Astrocyte of the spinal cord (primary cell): ENCODE measurements around the gene HSPB2.
"Not testable (repeated sequence)": the region's sequence is repeated elsewhere in the genome, so short reads cannot be mapped to it uniquely, and the experiment has no call there.

Experiments
- DNase-seq: peaks from one replicate; pipeline ENCODE4 v3.0.0; 2011; ENCODE audit warnings: low read depth, low spot score
- H3K4me3 ChIP-seq: 2 replicates; pipeline ENCODE4 v1.5.1; 2011; ENCODE audit warnings: low read depth, mild to moderate bottlenecking, low read length, moderate library complexity
- CTCF ChIP-seq: IDR thresholded peaks from 2 replicates; pipeline ENCODE4 v1.5.1; 2012; ENCODE audit warnings: low read depth, mild to moderate bottlenecking, low read length, inconsistent platforms
- in situ Hi-C: cut with HindIII; loops from 2 replicates; pipeline ENCODE4 v1.10.0; 2017; ENCODE audit warnings: low sequenced_read_pairs

The HSPB2 gene

DNA sequence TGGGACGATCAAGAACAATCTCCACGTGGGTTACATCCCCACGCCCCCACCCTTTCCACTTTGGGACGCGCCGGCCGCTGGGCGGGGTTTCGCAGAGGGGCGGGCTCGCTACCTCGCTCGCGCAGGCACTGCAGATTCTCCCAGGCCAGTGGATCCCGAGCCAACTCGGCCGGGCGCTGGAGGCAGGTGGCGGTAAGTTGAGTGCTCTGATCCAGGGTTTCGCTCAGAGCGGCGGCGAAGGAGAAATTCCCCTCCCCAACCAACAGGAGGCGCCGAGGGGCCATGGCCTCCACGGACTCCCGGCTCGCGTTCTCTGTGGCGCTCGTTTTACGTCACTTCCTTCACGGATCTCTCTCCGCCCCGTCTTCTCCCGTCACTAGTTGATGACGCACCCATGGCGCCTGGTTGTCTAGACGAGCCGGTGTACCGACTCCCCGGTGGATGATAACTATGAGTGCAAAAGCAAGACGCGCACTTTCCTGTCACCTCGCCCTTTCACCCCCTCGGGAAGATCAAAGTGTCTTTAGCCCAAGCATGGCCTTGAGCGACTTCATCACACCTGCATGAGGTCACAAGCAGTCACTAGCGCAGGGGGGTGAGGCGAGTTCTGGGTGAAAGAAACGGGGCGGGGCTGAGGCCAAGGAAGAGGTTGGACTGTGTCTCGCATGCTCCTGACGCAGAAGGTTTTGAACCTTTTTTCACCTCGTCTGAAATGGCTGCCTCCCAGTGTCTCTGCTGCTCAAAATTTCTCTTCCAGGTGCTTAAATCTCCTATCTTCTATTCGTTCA is 33.5 kb upstream of the HSPB2 start, which contains the start of the genes CFAP68 and FDXACB1:
Gene CFAP68 (plus strand): TSS at position 693 of the 788 bp plus-strand sequence. CDS start 20 bp downstream, at position 713.
Gene FDXACB1 (minus strand): TSS at position 317 of the 788 bp plus-strand sequence. CDS start 33 bp downstream, at position 284.
- in situ Hi-C loops: no loop called here
- peak within 1 kb of the TSS; percentile 69 for H3K4me3 ChIP-seq
- peak; percentile 98 for DNase-seq
- TF ChIP-seq CTCF: peak; percentile 94

DNA sequence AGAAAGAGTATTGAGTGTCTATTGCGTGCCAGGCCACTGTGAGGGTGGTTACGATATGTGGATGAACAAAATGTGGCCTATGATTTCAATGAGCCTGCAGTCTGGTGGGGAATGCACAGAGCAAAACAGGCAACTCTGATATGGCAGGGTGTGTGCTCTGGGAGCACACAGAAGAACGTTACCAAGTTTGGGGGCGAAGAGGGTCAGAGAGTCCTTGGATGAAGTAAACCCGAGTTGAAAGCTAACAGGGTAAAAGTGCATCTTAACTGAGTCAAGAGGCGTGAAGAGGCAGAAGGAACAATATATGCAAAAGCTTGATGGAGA is 32.9 kb upstream of the HSPB2 start:
- DNase-seq: no peak
- no peak for TF ChIP-seq CTCF
- in situ Hi-C loops: no loop called here
- H3K4me3 ChIP-seq: peak overlapping the region; percentile 69

GRCh38 chr11:111882202-111882601 is 30.3 kb upstream of the HSPB2 start:
- in situ Hi-C loops: no loop called here
- H3K4me3 ChIP-seq: no peak overlapping the region
- DNase-seq: no peak
- no peak for TF ChIP-seq CTCF

GRCh38 chr11:111885053-111885452 is 27.5 kb upstream of the HSPB2 start:
- in situ Hi-C loops, H3K4me3 ChIP-seq: not testable (repeated sequence)

DNA sequence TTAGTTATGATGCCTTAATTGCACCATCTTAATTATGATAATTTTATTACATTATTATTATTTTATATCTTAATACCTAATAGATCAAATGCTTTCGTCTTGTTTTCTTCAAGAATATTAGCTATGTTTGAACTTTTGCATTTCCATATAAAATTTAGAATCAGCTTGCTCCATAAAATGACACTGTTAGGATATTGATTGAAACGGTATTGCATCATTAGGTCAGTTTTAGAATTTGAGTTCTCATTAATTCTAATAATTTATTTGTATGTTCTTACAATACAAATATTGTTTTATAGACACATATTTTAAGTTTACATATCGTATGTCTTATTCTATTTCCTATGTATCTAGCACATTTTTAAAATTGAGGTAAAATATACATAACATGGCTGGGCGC is 26.5 kb upstream of the HSPB2 start:
- no peak for TF ChIP-seq CTCF
- in situ Hi-C loops: no loop called here
- H3K4me3 ChIP-seq: no peak overlapping the region
- no peak for DNase-seq

More at GRCh38 chr11:111885053-111885452, 27.5 kb upstream of the HSPB2 start:
- not testable (repeated sequence) for DNase-seq

DNA sequence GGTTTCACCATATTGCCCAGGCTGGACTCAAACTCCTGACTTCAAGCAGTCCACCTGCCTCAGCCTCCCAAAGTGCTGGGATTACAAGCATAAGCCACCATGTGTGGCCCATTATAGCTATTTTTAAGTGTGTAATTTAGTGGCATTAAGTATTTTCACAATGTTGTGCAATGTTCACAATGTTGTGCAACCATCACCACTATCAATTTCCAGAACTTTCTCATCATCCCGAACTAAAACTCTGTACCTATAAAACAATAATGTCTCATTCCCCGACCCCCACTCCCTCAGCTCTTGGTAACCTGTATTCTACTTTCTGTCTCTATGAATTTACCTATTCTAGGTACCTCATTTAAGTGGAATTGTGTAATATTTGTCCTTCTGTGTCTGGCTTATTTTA is 25.7 kb upstream of the HSPB2 start:
- no peak overlapping the region for H3K4me3 ChIP-seq
- in situ Hi-C loops: no loop called here
- TF ChIP-seq CTCF: no peak
- DNase-seq: no peak

DNA sequence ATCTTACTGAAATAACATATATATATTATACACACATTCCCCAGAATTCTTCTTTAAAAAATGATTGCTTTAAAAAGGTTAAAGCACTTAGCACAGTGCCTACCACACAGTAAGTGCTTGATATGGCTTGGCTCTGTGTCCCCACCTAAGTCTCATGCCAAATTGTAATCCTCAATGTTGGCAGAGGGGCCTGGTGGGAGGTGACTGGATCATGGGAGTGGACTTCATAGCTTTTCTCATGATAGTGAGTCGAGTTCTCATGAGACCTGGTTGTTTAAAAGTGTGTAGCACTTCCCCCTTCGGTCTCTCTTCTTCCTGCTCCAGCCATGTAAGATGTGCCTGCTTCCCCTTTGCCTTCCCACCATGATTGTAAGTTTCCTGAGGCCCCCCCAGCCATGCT is 7.1 kb upstream of the HSPB2 start:
- in situ Hi-C loops: no loop called here
- DNase-seq: no peak
- no peak overlapping the region for H3K4me3 ChIP-seq
- no peak for TF ChIP-seq CTCF
